ENCODE data around the gene TVP23C. TPM values are rescaled to one million over a fixed set of nuclear protein-coding genes. Genes with fewer than 3 reads are reported as not detected.
A peak's percentile ranks its signal among the peaks of the same experiment; 100 is the strongest.

The TVP23C gene
- total RNA-seq, 4 donors from 2014 or later, result 19.4 to 62.4 (median 44.7) TPM

- H3K9me3 ChIP-seq, result no peaks in the 10 kb centered on the region
- H3K27me3 ChIP-seq, result no peaks in the 10 kb centered on the region
- no peak overlapping the region for H3K4me3 ChIP-seq
- peaks cover 0 to 6% of the 10 kb centered on the region in 2 donors for H3K4me1 ChIP-seq
- H3K27ac ChIP-seq, result peak overlapping the region in 1 of 2 donors; percentile 91
- intact Hi-C loops (cut with DNase I; ENCODE audit: low total_unique reads), result no loop called here
- TF ChIP-seq CTCF (IDR thresholded peaks at IDR 0.05), result no peak
- DNase-seq, result no peak
- H3K36me3 ChIP-seq, result no peaks in the 10 kb centered on the region
Observed at GRCh38 chr17:15511142-15511541, 52.1 kb downstream of the TVP23C start.

GRCh38 chr17:15510361-15510760 lies 52.9 kb downstream of the TVP23C start:
- TF ChIP-seq CTCF (IDR thresholded peaks at IDR 0.05) (no peak), POLR2A (IDR thresholded peaks at IDR 0.05) (no peak)
- no peaks in the 10 kb centered on the region for H3K36me3 ChIP-seq
- DNase-seq, result no peak
- H3K9me3 ChIP-seq, result no peaks in the 10 kb centered on the region
- no peak overlapping the region for H3K4me3 ChIP-seq
- H3K4me1 ChIP-seq, result peaks cover 0 to 6% of the 10 kb centered on the region in 2 donors
- no peak overlapping the region for H3K27ac ChIP-seq
- intact Hi-C loops (cut with DNase I; ENCODE audit: low total_unique reads), result no loop called here
- no peaks in the 10 kb centered on the region for H3K27me3 ChIP-seq

GRCh38 chr17:15509095-15509494 lies 54.2 kb downstream of the TVP23C start:
- H3K9me3 ChIP-seq, result no peaks in the 10 kb centered on the region
- no peaks in the 10 kb centered on the region for H3K27me3 ChIP-seq
- no peak overlapping the region for H3K4me3 ChIP-seq
- H3K27ac ChIP-seq, result no peak overlapping the region
- intact Hi-C loops (cut with DNase I; ENCODE audit: low total_unique reads), result no loop called here
- H3K36me3 ChIP-seq, result no peaks in the 10 kb centered on the region
- peaks cover 0 to 6% of the 10 kb centered on the region in 2 donors for H3K4me1 ChIP-seq
- TF ChIP-seq POLR2A (IDR thresholded peaks at IDR 0.05) (no peak), CTCF (IDR thresholded peaks at IDR 0.05) (no peak)
- DNase-seq, result no peak

- H3K4me1 ChIP-seq, result peaks cover 0 to under 1% of the 10 kb centered on the region in 2 donors
- no peaks in the 10 kb centered on the region for H3K9me3 ChIP-seq
- intact Hi-C loops (cut with DNase I; ENCODE audit: low total_unique reads), result no loop called here
- no peaks in the 10 kb centered on the region for H3K27me3 ChIP-seq
- no peak overlapping the region for H3K27ac ChIP-seq
- no peaks in the 10 kb centered on the region for H3K36me3 ChIP-seq
- TF ChIP-seq CTCF (IDR thresholded peaks at IDR 0.05) (no peak), POLR2A (IDR thresholded peaks at IDR 0.05) (no peak)
- no peak for DNase-seq
- H3K4me3 ChIP-seq, result no peak overlapping the region
Observed at GRCh38 chr17:15508466-15508865, 54.8 kb downstream of the TVP23C start.

GRCh38 chr17:15507896-15508295 lies 55.4 kb downstream of the TVP23C start:
- no peak for TF ChIP-seq POLR2A (IDR thresholded peaks at IDR 0.05)
- no peak for TF ChIP-seq CTCF (IDR thresholded peaks at IDR 0.05)
- no peak overlapping the region for H3K27ac ChIP-seq
- intact Hi-C loops (cut with DNase I; ENCODE audit: low total_unique reads), result no loop called here

More at GRCh38 chr17:15507896-15508295, 55.4 kb downstream of the TVP23C start:
- no peaks in the 10 kb centered on the region for H3K36me3 ChIP-seq
- no peaks in the 10 kb centered on the region for H3K9me3 ChIP-seq
- no peak for DNase-seq
- no peaks in the 10 kb centered on the region for H3K4me1 ChIP-seq
- no peaks in the 10 kb centered on the region for H3K27me3 ChIP-seq
- H3K4me3 ChIP-seq, result no peak overlapping the region

Measured in uterus (tissue), 4 donors.